H1 (cell line): Measurements from ENCODE around the gene CPE. TPM values are rescaled to one million over a fixed set of nuclear protein-coding genes. Genes with fewer than 3 reads are reported as not detected.

Experiments used
- CTCF ChIA-PET: fragments of 300-600 bp; sonication (Branson Sonifier 250); formaldehyde crosslinking; loops from one replicate; lab custom pipeline; 2021; ENCODE audit not compliant: partially characterized antibody; lab: Charles Lee
- POLR2A ChIA-PET: fragments of 300-600 bp; sonication (Branson Sonifier 250); formaldehyde crosslinking; loops from one replicate; lab custom pipeline; 2021; ENCODE audit warnings: inconsistent platforms; ENCODE audit not compliant: partially characterized antibody; lab: Charles Lee
- DNase-seq, 2 experiments: peaks; one replicate each; pipeline versions ENCODE4 v3.0.0 to v3.0.0-alpha.2; 2010 to 2022; ENCODE audit warnings: low spot score in 2 of 2, low read depth in 1 of 2, mixed read lengths in 1 of 2
- FAIRE-seq: peaks from 2 replicates; lab custom pipeline; 2011; peaks lifted over from hg19 to GRCh38; lab: Jason Lieb, UNC
- H2AFZ ChIP-seq: 2 replicates; pipeline ENCODE4 v1.8.1; 2012; ENCODE audit warnings: low read length, inconsistent platforms
- H2AK5ac ChIP-seq: 2 replicates; pipeline ENCODE4 v1.6.1; 2013; ENCODE audit warnings: low read depth, low read length
- H2BK120ac ChIP-seq: replicated peaks from 2 replicates; pipeline ENCODE3; 2013; ENCODE audit warnings: low read depth, low read length, inconsistent platforms
- H2BK12ac ChIP-seq: 2 replicates; pipeline ENCODE4 v1.6.1; 2013; ENCODE audit warnings: low read depth, low read length
- H2BK15ac ChIP-seq: 2 replicates; pipeline ENCODE4 v1.6.1; 2013; ENCODE audit warnings: low read length
- H2BK20ac ChIP-seq: 2 replicates; pipeline ENCODE4 v1.6.1; 2013; ENCODE audit warnings: low read length
- H2BK5ac ChIP-seq: 2 replicates; pipeline ENCODE4 v1.6.1; 2013; ENCODE audit warnings: low read depth, low read length
- H3K14ac ChIP-seq: 2 replicates; pipeline ENCODE4 v1.6.1; 2013; ENCODE audit warnings: inconsistent platforms; ENCODE audit not compliant: insufficient read length
- H3K18ac ChIP-seq: 2 replicates; pipeline ENCODE4 v1.6.1; 2013; ENCODE audit warnings: low read length; ENCODE audit errors: extremely low read depth
- H3K23ac ChIP-seq: 2 replicates; pipeline ENCODE4 v1.6.1; 2013; ENCODE audit warnings: inconsistent platforms; ENCODE audit not compliant: insufficient read length
- H3K23me2 ChIP-seq: 2 replicates; pipeline ENCODE4 v1.6.1; 2013; ENCODE audit warnings: low read depth, low read length
- H3K27ac ChIP-seq: 2 replicates; pipeline ENCODE4 v1.6.1; 2011; ENCODE audit warnings: low read depth, low read length, inconsistent platforms
- H3K27me3 ChIP-seq, 4 experiments: replicated peaks in 1 of 4; 1 replicate in 1 of 4; 2 replicates in 3 of 4; pipeline versions ENCODE4 v1.6.1 to v1.8.1; 2011 to 2013; ENCODE audit warnings: low read length in 3 of 4, mild to moderate bottlenecking in 3 of 4, inconsistent platforms in 2 of 4, mixed read lengths in 2 of 4, moderate library complexity in 1 of 4; ENCODE audit not compliant: control insufficient read depth in 3 of 4, insufficient read depth in 3 of 4; ENCODE audit errors: extremely low read depth in 1 of 4
- H3K36me3 ChIP-seq, 4 experiments: 2 replicates each; pipeline versions ENCODE4 v1.6.1 to v1.8.1; 2011 to 2013; ENCODE audit warnings: mild to moderate bottlenecking in 4 of 4, low read length in 3 of 4, moderate library complexity in 2 of 4, control low read depth in 1 of 4, inconsistent platforms in 1 of 4; ENCODE audit not compliant: insufficient read depth in 4 of 4, control insufficient read depth in 2 of 4
- H3K4ac ChIP-seq: replicated peaks from 2 replicates; pipeline ENCODE3; 2013; ENCODE audit warnings: low read length, low read depth, mixed read lengths, inconsistent platforms; ENCODE audit not compliant: insufficient read length
- H3K4me1 ChIP-seq, 4 experiments: replicated peaks in 1 of 4; 1 replicate in 1 of 4; 2 replicates in 3 of 4; pipeline versions ENCODE4 v1.6.1 to v1.8.1; 2011 to 2013; ENCODE audit warnings: low read length in 3 of 4, inconsistent platforms in 2 of 4, mixed read lengths in 1 of 4; ENCODE audit not compliant: insufficient read depth in 4 of 4, control insufficient read depth in 3 of 4
- H3K4me2 ChIP-seq, 2 experiments: 2 replicates each; pipeline versions ENCODE4 v1.6.1 to v1.8.1; 2011 to 2013; ENCODE audit warnings: low read depth in 2 of 2, low read length in 2 of 2, control low read depth in 1 of 2, inconsistent platforms in 1 of 2, mild to moderate bottlenecking in 1 of 2; ENCODE audit not compliant: insufficient read depth in 1 of 2
- H3K4me3 ChIP-seq, 4 experiments: fragments of 200-600, 300-600 bp in 1 of 4; sonication (generic), shearing (Covaris generic), sonication (Bioruptor Twin) in 1 of 4; 2 replicates each; pipeline versions ENCODE4 v1.5.1 to v1.8.1; 2011 to 2016; ENCODE audit warnings: low read length in 4 of 4, low read depth in 3 of 4, control low read depth in 2 of 4, inconsistent platforms in 2 of 4, mild to moderate bottlenecking in 2 of 4, mixed read lengths in 1 of 4, moderate library complexity in 1 of 4; ENCODE audit not compliant: insufficient read depth in 2 of 4; ENCODE audit errors: extremely low read depth in 1 of 4
- H3K56ac ChIP-seq: replicated peaks from 2 replicates; pipeline ENCODE3; 2013; ENCODE audit warnings: low read depth, mild to moderate bottlenecking, mixed read lengths, low read length, inconsistent platforms; ENCODE audit not compliant: insufficient read length
- H3K79me1 ChIP-seq: 2 replicates; pipeline ENCODE4 v1.6.1; 2013; ENCODE audit warnings: low read depth, low read length, control low read depth
- H3K79me2 ChIP-seq, 2 experiments: 2 replicates each; pipeline versions ENCODE4 v1.6.1 to v1.8.1; 2012 to 2013; ENCODE audit warnings: low read length in 2 of 2, mild to moderate bottlenecking in 2 of 2, inconsistent platforms in 1 of 2; ENCODE audit not compliant: insufficient read depth in 2 of 2, control insufficient read depth in 1 of 2
- H3K9ac ChIP-seq, 4 experiments: replicated peaks in 1 of 4; 1 replicate in 1 of 4; 2 replicates in 3 of 4; pipeline versions ENCODE4 v1.6.1 to v1.8.1; 2011 to 2013; ENCODE audit warnings: low read depth in 3 of 4, low read length in 3 of 4, control low read depth in 2 of 4, mild to moderate bottlenecking in 2 of 4, moderate library complexity in 2 of 4, inconsistent platforms in 1 of 4; ENCODE audit errors: extremely low read depth in 1 of 4
- H3K9me3 ChIP-seq, 2 experiments: 2 replicates each; pipeline versions ENCODE4 v1.6.1 to v1.8.1; 2012 to 2013; ENCODE audit warnings: mild to moderate bottlenecking in 2 of 2, moderate library complexity in 2 of 2, control low read depth in 1 of 2, inconsistent platforms in 1 of 2, low read depth in 1 of 2, low read length in 1 of 2, mixed read lengths in 1 of 2; ENCODE audit not compliant: insufficient read depth in 2 of 2
- H4K20me1 ChIP-seq, 2 experiments: replicated peaks in 1 of 2; 2 replicates each; pipeline versions ENCODE3 to v1.8.1; 2011 to 2013; ENCODE audit warnings: inconsistent platforms in 2 of 2, low read length in 2 of 2, mild to moderate bottlenecking in 1 of 2; ENCODE audit not compliant: insufficient read depth in 2 of 2, control insufficient read depth in 1 of 2
- H4K5ac ChIP-seq: 2 replicates; pipeline ENCODE4 v1.6.1; 2013; ENCODE audit warnings: low read length, low read depth, mixed read lengths, inconsistent platforms; ENCODE audit not compliant: insufficient read length
- H4K8ac ChIP-seq: 2 replicates; pipeline ENCODE4 v1.8.0; 2013; ENCODE audit warnings: mild to moderate bottlenecking, moderate library complexity, low read length, inconsistent platforms; ENCODE audit not compliant: insufficient read depth; ENCODE audit errors: extremely low read depth
- H4K91ac ChIP-seq: replicated peaks from 2 replicates; pipeline ENCODE3; 2013; ENCODE audit warnings: low read length, mixed read lengths, inconsistent platforms; ENCODE audit not compliant: insufficient read length
- ATF2 ChIP-seq: IDR thresholded peaks from 2 replicates; pipeline ENCODE4 v1.6.1; 2012; ENCODE audit warnings: low read length, inconsistent platforms
- EP300 ChIP-seq, 2 experiments: IDR thresholded peaks; 1 replicate in 1 of 2; 2 replicates in 1 of 2; pipeline ENCODE4 v1.6.1; 2011 to 2012; ENCODE audit warnings: low read depth in 2 of 2, low read length in 2 of 2, mild to moderate bottlenecking in 2 of 2, borderline replicate concordance in 1 of 2, inconsistent platforms in 1 of 2, moderate library complexity in 1 of 2
- FOSL1 ChIP-seq: IDR thresholded peaks from 2 replicates; pipeline ENCODE4 v1.6.1; 2011; ENCODE audit warnings: mild to moderate bottlenecking, low read depth, low read length, moderate library complexity; ENCODE audit not compliant: insufficient read depth
- GTF2F1 ChIP-seq: IDR thresholded peaks from 2 replicates; pipeline ENCODE4 v1.6.1; 2012; ENCODE audit warnings: low read depth, low read length, improper control_type of control experiment, borderline replicate concordance
- MAFK ChIP-seq: IDR thresholded peaks from 2 replicates; pipeline ENCODE4 v1.6.1; 2012; ENCODE audit warnings: low read depth, mild to moderate bottlenecking, improper control_type of control experiment, low read length
- PHF8 ChIP-seq: fragments of 200-600 bp; sonication (generic); conservative IDR thresholded peaks from 2 replicates; pipeline ENCODE4 v1.7.1; 2012; ENCODE audit warnings: low read depth, mild to moderate bottlenecking, inconsistent platforms, low read length, moderate library complexity
- RNF2 ChIP-seq: fragments of 200-900, 300-1000 bp; sonication (generic); IDR thresholded peaks from 2 replicates; pipeline ENCODE4 v1.7.1; 2016; ENCODE audit warnings: borderline replicate concordance, low read depth, mild to moderate bottlenecking, antibody characterized with exemption, low read length; ENCODE audit not compliant: poor library complexity, severe bottlenecking; ENCODE audit errors: missing control alignments
- USF2 ChIP-seq: IDR thresholded peaks from 2 replicates; pipeline ENCODE4 v1.6.1; 2011; ENCODE audit warnings: low read length, improper control_type of control experiment
- WGBS, 2 experiments: shearing (Covaris generic) in 1 of 2; methylation state at CpG; one replicate each; pipeline versions ENCODE4 v1.1.6 to v1.1.7; 2013 to 2015; ENCODE audit warnings: low lambda C conversion rate in 2 of 2, mixed read lengths in 2 of 2, inconsistent platforms in 1 of 2, low coverage in 1 of 2, missing lambda C conversion rate in 1 of 2; ENCODE audit not compliant: insufficient replicate concordance in 2 of 2, insufficient coverage in 1 of 2, insufficient read length in 1 of 2; ENCODE audit errors: extremely low coverage in 1 of 2, missing lambda C conversion rate in 1 of 2; 5-methylcytosine and 5-hydroxymethylcytosine counted together
- polyA plus RNA-seq, 7 experiments: library from polyadenylated mRNA; depleted of rRNA in 3 of 7; stranded (reverse) in 5 of 7; unstranded in 2 of 7; fragments of >200 nt in 5 of 7; fragments of 200-250 nt in 2 of 7; gene quantifications; 1 replicate in 5 of 7; 2 replicates in 1 of 7; 4 replicates in 1 of 7; pipeline versions ENCODE4 v1.2.1 to v1.2.3, GENCODE V29; 2011 to 2013; ENCODE audit warnings: missing spikeins in 2 of 7, mixed read lengths in 2 of 7
- total RNA-seq: library from RNA; stranded (reverse); fragmentation: NEBNext Ultra II Directional; extraction: Animal tissue kit (Norgen Biotek cat#: 25700); gene quantifications from 2 replicates; pipeline ENCODE4 v1.2.1, GENCODE V29; 2021
- TF ChIP-seq, protein P1 (sequence below): IDR thresholded peaks from 2 replicates; pipeline ENCODE4 v1.6.1; 2012; ENCODE audit warnings: inconsistent platforms

Gene CPE
- total and polyA plus RNA-seq, 2 of the 8 experiments (the other 6 are each of a cell fraction or from before 2014, with no cell fraction given) = 9.4 to 10.2 TPM

DNA sequence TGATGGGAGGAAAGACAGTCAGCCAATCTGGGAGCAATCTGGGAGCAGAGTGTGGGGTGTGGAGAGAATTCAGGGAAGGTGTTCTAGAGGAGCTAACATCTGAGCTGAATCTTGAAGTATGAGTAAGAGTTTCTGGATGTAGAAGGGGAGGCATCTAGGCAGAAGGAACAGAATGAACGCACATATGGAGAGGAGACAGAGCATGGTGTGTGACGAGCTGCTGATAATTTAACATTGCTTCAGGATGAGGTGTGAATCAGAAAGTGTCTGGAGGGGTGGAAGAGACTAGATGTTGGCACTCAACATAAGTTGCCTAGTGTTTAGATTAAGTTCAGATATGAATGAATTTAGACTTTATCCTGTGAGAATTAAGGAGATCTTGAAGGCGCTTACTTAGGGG, 58.9 kb downstream of the CPE start:
- no peaks in the 10 kb centered on the region for H3K36me3 ChIP-seq
- H3K4ac ChIP-seq = no peak overlapping the region
- no peak overlapping the region for H4K5ac ChIP-seq
- H2BK15ac ChIP-seq = no peak overlapping the region
- H2BK12ac ChIP-seq = no peak overlapping the region
- H2BK20ac ChIP-seq = no peak overlapping the region
- H3K9ac ChIP-seq = no peak overlapping the region
- no peaks in the 10 kb centered on the region for H3K79me2 ChIP-seq
- H4K91ac ChIP-seq = no peak overlapping the region
- no peak overlapping the region for H3K4me2 ChIP-seq
- no peaks in the 10 kb centered on the region for H3K9me3 ChIP-seq
- no peak overlapping the region for H3K18ac ChIP-seq
- no peak overlapping the region for H3K23ac ChIP-seq
- H3K4me3 ChIP-seq = no peak overlapping the region
- no peak overlapping the region for H2AFZ ChIP-seq
- no peak overlapping the region for H3K14ac ChIP-seq
- no peak overlapping the region for H3K56ac ChIP-seq
- DNase-seq = no peak
- CTCF ChIA-PET = interaction anchor here (1.9 kb wide), 1 partner anchor 53 kb away, joined by 7 read pairs; no protein-coding TSS in a partner anchor
- no peaks in the 10 kb centered on the region for H4K20me1 ChIP-seq
- H4K8ac ChIP-seq = no peak overlapping the region
- no peak overlapping the region for H2AK5ac ChIP-seq
- H2BK5ac ChIP-seq = no peak overlapping the region
- POLR2A ChIA-PET = no interaction called here
- WGBS, 2 experiments = 89% methylated on average over 3 of the region's 3 CpGs; no CpG with 5 or more reads in 1 of the 2 experiments
- H3K27me3 ChIP-seq = no peaks in the 10 kb centered on the region
- no peak overlapping the region for H3K27ac ChIP-seq
- H3K79me1 ChIP-seq = no peaks in the 10 kb centered on the region
- peaks cover 0 to 4% (median 1%) of the 10 kb centered on the region in 4 experiments; a peak in 2 of 7 replicates for H3K4me1 ChIP-seq
- no peaks in the 10 kb centered on the region; the same call in 1 of the 2 replicates for H3K23me2 ChIP-seq
- no peak overlapping the region for H2BK120ac ChIP-seq
- FAIRE-seq = no peak
- TF ChIP-seq GTF2F1 (no peak), PHF8 (no peak), ATF2 (no peak), USF2 (no peak), RNF2 (no peak), EP300 (IDR thresholded peaks at IDR 0.05; ENCODE audit: borderline replicate concordance in 1 of 2, low read depth in 2 of 2, low read length in 2 of 2) (no peak), FOSL1 (no peak), MAFK (no peak)
- TF ChIP-seq, protein P1, sequence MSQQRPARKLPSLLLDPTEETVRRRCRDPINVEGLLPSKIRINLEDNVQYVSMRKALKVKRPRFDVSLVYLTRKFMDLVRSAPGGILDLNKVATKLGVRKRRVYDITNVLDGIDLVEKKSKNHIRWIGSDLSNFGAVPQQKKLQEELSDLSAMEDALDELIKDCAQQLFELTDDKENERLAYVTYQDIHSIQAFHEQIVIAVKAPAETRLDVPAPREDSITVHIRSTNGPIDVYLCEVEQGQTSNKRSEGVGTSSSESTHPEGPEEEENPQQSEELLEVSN = no peak
